Epidermal melanocyte (primary cell): Measurements from ENCODE around the gene USP40.

Experiments used
- DNase-seq: peaks from one replicate; pipeline ENCODE4 v3.0.0; 2011; ENCODE audit warnings: low spot score; ENCODE audit not compliant: insufficient read length

USP40 gene

DNA sequence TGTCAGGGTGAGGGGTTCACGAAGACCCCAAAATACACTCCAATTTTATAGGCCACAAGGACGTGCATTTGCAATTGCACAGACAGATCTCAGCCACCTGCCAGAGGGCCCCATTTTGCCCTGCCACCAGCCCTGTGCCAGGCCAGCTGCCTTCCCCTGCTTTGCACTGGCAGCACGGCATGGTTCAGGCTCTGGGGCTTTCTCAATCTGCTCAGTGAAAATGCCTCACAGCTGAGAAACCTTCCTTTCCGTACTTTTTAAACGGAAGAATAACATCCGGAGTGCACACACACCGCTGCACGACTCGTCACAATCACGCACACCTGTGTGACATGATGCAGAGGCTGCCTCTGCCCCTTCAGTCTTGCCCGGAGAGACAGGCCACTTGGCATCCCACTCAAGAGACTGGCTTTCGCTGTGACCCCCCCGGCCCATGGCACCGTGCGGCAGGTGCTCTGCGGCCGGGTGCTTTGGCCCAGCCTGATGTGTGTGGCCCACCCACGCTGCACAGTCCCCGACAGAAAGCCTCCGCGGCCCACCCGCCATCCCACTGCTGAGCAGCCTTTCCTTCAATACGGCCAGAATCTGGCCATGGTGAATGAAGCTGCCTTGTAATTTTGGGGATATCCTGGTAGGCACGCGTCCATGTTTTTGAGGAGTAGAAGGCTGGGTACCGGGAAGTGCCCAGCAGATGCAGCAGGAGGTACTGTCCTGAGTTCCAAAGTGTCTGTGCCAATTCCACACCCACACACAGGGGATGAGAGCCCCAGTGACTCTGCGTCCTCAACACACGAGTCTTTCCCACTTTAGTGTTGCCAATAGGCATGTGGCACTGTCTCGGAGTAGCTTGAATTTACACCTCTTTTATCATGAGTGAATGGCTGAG lies 88.8 kb downstream of the USP40 start:
- no peak for DNase-seq

DNA sequence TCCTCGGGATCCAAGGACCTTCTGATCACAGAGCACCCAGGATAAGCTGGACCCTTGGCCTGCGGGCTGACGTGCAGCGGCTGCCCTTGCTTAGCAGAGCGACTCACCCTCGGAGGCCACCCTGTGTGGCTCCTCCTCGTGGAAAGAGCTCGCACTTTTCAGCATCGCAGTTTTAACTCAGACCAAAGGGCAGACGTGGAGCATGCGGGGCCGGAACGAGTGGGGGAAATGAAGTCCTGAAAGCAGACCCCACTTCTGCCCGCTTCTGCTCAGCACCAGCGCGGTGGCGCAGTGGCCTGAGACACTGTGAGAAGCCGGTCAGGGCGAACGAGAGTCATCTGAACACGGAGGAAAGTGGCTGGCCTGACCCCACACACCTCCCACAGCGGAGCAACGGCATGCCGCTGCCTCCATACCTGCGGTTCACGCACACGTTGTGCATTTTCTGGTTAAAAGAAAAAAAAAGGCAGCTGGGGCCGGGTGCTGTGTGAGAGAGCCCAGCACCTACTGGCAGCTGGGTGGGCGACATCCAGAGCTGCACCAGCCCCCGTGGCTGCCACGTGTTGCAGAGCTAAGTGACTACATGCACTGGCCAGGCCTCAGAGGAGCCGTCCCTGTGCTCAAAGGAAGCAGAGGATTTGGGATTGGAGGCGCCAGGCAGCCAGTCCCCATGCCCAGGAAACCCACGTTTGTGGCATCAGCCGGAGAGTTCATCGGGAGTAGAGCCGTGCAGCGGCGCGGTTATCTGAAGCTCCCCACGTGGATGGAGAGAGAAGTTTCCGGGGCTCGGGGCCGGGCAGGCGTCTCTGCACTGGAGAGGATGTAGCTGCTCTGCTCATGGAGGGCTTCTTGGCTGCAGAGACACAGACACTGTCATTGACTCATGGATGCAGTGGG lies 89.7 kb downstream of the USP40 start:
- no peak for DNase-seq

DNA sequence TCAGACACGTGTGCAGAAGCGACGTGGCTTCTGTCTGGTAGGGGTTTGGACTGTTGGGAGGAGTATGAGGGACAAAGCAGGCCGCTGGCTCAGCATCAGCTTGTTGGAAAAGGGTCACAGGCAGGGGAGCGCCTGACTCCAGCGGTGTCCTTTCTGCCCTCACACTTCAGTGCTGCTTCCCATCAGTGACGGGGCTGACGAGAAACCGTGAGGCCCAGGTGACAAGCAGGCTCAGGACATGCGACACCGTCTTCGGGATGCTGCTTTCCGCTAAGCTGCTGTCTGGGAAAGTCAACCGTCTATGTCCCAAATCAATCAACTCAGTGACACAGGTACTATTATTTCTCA lies 90.5 kb downstream of the USP40 start:
- no peak for DNase-seq

DNA sequence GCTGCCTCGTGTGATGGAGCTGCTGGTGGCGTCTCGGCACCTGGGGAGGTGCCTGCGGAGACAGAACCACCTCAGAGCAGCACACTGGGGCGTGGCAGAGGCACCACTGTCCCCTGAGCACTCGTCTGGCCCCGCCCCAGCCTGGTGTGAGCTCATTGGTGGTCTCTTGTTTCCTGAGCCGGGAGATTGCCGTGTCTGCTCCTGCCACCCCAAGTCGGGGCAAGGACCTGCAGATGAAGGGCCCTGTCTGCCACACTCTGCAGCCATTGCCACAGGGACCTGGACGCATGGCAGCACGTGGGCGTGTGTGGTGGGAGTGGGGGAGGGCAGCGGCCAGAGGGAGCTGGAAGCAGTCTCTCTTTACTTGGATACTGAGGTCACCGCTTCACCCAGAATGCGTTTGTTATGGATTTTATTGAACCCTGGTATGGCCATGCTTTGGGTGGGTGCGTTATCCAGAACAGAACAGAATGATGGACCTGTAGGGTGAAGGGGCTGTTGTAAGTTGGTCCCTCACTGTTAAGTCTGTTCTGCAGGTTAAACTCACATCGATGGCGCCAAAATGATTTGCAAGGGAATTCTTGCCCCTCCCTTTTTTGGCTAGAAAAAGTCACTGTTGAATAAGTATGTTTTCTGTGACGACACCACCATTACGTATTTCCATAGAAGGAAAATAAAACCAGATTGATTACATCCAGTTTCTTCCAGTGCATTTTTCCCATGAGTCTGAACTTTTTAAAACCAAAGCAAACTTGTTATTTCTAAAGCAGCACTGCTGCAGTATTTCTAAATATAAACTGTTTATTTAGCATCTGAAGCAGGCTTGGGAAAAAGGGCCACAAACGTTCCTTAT lies 92.0 kb downstream of the USP40 start:
- DNase-seq, result no peak

DNA sequence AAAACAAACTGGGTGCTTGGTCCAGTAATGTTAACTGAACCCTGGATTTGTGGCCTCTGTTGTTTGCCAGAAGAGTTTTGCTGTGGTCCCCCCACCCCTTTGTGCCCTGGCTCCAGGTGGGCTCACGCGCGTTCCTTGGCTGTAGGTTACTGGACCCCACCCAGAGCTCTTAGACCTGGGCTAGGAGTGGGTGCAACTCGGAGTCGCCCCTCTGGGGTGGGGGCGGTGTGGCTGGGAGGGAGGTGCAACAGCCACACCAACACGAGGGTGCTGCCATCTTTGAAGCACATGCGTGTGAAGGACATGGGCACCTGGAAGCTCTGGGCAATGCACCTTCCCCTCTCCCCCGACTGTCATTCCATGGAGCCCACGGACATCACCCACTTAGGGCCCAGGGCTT lies 92.7 kb downstream of the USP40 start:
- no peak for DNase-seq

DNA sequence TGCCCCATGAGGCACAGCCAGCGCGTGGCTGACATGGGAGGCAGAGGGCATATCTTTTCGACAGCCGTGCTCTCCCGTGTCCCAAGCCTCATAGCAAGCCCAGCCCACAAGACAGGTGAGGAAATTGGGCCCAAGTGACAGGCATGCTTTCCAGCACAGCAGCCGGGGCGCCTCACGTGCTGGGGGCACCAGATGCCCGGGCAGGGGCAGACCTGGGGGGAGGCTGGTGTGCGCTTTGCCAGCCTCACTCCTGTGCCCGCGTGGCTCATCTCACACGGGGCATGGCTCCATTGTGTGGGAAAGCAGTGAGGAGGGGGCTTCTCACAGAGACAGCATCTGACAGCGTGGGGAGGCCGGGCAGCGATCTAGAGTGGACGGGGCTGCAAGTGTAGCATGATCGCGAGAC lies 93.2 kb downstream of the USP40 start:
- no peak for DNase-seq

DNA sequence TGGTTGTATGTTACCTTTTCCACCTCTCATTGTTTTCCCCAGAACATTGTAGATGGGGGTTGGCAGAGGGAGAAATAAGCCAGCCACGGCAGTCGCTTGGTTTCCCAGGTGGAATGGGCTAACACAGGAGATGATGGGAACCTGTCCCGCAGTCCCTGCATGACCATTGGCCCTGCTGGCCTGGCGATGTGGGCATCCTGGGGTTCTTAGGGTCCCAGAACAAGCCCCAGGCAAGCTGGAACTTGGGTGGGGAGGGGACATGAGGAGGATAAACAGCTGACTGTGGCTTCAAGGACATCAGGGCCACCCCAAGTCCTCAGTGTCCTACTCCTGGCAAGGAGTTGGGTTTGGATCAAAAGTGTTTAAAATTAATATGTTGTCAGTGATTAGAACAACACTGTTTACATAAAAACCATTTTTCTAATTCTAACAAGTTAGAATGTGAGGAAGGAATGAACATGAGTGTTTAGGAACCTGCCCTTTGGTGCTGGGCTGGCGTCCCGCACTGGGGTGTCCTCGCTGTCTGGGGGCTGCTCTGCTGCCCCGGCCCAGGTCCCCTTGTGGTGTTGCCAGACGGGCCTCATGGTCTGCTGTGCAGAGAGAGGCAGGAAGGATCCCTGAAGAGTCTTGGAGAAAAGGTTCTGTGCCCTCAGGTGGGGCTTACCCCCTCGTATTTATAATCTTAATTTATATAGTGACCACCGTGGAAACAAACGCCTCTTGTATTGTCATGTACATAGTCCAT lies 95.1 kb downstream of the USP40 start:
- no peak for DNase-seq

DNA sequence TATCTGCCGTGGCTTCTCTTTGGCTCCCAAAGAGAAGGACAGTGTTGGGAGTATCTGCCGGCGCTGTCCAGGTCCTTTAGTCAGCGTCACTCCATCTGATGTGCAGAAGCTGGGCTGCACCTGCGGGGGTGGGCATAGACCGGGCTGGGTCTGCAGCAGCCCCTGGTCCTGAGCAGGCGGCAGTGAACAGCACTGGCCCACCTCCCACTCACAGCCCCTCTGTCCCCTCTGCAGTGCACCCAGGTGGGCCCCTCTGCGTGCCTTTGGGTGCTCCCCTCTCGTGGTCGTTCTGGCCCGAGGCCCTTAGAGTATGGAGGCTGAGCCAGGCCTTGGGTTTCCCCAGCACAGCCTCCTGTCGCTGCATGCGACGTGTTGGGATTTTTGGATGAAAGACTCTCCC lies 95.7 kb downstream of the USP40 start:
- no peak for DNase-seq

DNA sequence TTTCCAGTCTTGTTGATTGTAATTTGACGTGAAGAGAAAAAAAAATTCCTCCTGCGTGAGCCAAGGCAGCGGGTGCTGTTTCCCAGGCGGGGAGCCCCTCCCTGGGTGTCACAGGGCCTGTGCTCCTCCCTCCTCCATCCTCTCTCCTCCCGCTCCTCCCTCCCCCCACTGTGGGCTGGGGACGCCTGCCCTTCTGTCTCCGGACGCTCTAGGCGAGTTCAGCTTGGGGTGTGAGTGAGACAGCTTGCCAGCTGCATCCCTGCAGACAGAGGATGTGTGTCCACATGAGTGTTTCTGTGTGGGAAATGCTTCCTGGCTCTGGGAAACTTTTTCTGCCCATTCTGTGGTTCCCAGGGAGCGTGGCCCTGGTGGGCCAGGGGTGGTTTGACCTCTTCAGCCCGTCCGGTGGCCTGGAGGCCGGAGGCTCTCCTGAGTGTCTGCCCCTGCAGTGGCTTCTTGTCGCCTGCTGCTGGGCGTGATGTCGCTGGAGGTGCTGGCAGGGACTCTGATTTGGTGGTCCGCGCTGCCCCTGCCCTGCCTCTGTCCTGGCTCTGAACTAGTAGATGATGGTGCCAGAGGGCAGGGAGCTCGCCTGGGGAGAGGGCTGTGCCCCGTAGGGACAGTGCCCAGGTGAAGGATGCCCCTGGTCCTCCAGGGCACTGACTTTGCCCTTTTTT lies 96.4 kb downstream of the USP40 start:
- peak; percentile 41 for DNase-seq

DNA sequence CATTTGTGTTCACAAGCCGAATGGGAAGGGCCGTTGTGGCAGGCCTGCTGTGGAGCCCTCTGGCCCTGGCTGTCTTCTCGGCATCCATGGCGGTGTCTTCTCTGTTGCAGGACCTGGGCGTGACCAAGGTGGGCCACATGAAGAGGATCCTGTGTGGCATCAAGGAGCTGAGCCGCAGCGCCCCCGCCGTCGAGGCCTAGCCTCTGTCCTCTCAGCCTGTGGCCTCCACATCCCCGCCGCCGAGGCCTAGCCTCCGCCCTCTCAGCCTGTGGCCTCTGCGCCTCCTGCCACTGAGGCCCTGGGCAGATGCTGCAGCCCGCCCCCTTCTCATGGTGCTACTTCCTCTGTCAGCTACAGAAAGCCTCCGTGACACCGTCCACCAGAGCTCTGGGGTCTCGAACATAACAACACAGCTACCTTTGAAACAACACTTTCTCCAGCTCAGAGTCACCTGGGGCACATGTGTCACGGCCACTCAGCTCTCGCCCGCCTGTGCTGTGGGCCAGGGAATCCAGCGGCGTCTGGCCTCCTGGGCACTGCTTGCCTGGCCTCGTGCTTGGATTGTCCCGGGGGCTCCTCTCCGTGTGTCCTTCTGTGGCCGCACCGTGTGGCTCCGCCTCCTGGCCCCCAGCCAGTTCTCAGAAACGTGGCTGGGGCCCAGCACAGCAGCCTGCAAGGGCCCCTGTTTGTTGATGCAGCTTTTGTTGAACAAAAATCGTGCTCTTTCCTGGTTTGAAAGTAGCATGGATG lies 97.1 kb downstream of the USP40 start:
- DNase-seq, result no peak

DNA sequence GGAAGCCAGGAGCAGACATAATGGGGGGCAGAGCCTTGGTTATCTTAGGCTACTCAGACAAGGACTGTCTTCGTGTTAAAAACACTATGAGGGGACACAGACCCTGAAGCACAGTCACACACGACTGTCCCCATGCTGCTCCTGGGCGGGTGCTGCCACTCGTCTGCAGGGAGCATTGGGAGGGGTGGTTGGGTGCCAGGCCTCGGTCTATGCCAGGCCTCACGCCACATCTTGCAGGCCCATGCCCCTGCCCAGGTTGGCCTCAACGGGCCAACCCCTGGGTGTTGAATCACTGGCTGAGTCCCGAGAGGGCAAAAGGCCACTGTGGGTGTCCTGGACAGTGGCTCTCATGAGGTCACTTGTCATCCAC lies 97.9 kb downstream of the USP40 start:
- no peak for DNase-seq

DNA sequence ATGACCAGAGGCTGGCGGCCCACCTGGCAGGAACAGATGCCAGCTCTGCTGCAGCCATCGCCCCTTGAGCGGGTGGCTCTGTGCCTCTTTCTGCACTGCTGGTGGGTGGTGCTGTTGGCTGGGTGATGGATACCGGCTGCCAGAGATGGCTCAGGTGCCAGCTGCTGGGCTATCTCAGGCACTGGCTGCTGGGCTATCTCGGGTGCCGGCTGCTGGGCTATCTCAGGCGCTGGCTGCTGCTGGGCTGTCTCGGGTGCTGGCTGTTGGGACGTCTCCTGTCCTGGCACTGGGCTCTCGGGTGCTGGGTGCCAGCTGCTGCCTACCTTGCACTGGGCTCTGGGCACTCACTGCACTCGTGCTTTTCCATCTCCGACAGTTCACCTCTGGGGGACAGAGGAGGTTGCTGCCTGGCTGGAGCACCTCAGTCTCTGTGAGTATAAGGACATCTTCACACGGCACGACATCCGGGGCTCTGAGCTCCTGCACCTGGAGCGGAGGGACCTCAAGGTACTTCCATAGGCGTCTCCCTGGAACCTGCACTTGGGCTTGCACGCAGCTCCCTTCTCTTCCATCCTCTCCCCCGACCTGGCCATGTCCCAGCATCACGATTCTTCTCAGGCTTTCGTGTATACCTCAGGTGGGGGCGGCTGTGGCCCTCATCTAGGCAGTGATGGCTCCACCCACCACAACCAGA lies 98.4 kb downstream of the USP40 start:
- no peak for DNase-seq

DNA sequence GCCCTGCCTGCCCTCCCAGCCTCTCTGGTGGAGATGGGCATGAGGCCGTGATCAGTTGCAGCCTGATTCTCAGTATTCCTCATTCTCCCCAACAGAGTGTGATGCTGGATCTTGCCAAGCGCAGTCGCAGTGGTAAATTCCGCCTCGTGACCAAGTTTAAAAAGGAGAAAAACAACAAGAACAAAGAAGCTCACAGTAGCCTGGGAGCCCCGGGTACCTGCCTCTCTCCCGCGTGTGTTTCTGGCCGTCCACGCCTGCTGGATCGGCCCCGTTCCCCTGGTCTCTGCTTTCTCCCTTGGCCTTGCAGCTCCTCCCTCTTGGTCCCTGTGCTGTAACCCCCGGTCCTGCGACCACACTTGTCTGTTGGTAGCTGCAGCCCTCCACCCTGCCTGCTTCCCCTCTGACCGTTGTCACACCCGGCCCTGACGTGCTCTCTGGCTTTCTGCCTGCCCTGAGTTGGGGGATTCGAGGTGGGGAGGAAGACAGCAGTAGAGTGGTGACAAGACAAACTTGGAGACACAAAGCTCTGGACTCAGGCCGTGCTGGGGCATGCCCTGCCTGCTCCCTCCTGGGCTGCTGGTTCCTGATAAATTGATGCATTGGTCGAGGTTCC lies 99.5 kb downstream of the USP40 start:
- no peak for DNase-seq

DNA sequence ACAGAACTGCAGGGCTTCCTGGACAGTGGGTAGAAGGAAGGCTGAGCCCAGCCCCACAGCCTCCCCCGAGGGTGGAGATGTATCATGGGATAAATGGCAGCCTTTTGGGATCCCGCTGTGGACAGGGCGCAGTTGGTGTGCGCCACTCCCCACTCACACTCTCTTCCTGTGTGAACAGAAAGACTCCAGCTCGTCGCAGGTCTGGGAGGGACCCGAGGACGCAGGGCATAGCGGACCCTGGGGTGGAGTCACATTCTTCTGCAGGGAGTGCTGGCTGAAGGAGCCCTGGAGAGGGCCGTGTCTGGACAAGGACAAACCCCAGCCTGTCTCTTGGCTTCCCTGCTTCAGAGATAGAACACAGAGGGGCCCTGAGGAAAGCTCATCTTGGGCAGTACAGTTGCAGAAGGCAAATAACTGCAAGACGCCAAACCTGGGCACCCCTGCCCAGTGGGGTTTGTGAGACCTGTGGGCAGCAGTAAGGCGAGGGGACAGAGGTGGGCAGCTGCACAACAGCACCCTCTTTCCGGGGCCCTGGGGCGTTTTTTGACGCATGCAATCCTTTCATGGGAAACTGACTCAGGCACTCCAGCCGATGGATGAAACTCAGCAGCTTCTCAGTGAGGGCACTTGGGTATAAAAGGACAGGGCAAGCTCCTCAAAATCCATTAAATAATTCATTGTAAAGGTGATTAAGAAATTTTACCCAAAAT lies 101.9 kb downstream of the USP40 start:
- no peak for DNase-seq

DNA sequence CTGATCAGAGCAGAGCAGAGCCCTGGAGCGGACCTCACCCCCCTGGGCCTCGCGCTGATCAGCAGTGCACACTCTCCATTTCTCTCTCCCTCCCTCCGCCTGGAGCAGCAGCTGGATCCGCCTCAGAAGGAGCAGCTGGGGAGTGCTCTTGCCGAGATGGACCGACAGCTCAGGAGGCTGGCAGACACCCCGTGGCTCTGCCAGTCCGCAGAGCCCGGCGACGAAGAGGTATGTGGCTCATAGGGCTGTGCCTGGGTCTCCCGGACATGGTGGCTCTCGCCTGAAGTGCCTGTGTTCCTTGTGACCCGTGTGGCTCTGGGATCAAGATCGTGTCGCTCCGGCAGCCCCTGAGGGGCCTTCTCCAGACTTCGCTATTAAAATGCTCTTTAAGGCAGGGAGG lies 102.5 kb downstream of the USP40 start:
- no peak for DNase-seq

DNA sequence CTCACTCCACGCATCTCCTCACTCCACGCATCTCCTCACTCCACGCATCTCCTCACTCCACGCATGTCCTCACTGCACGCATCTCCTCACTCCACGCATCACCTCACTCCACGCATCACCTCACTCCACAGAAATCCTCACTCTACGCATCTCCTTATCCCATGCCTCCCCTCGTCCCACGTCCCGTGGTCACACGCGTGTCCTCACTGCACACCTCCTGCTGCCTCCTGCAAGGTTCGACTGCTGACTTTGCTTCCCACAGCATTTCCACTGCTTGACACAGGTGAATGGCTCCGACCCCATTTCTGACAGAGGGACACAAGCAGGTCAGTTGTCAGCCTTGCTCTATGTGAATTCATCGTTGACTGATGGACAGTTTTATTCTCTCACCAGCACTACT lies 103.0 kb downstream of the USP40 start:
- DNase-seq, result no peak

DNA sequence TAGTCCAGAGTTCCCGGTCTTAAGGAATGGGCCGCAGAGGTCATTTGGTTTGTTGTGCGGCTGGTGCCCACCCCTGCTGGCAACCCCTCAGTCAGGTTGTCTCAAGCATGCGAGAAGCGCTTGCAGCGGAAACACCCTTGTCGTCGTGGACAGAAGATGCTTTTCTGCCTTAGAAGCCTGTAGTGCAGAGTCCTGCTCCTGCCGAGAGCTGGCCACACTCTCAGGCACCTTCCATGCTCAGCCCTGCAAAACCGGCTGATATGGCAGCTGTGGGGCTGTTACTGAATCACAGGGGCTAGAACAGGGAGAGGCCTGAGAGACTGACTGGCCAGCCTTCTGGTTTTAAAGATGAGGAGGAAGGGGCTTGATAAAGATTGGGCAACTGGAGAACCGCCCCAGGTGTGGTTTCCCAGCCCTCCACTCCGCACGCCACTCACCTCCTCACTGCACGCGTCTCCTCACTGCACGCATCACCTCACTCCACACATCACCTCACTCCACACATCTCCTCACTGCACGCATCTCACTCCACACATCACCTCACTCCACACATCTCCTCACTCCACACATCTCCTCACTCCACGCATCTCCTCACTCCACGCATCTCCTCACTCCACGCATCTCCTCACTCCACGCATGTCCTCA lies 103.6 kb downstream of the USP40 start:
- no peak for DNase-seq
